RPMI7951 (cell line): Measurements from ENCODE around the gene PAFAH1B1. TPM values are rescaled to one million over a fixed set of nuclear protein-coding genes. Genes with fewer than 3 reads are reported as not detected.
"Not testable (repeated sequence)": the region's sequence is repeated elsewhere in the genome, so short reads cannot be mapped to it uniquely, and the experiment has no call there.

Source experiments
- DNase-seq: peaks from one replicate; pipeline ENCODE4 v3.0.0-alpha.2; 2012; ENCODE audit warnings: low read depth
- total RNA-seq: library from RNA; depleted of rRNA; stranded (reverse); fragments of >200 nt; shearing (Covaris generic); gene quantifications from 2 replicates; pipeline ENCODE4 v1.2.3, GENCODE V29; 2014

PAFAH1B1 gene
- total RNA-seq, 1 experiment from 2014 or later, result 106 TPM

- no peak for DNase-seq
Measured at GRCh38 chr17:2689411-2690164, 96.1 kb downstream of the PAFAH1B1 start.

DNA sequence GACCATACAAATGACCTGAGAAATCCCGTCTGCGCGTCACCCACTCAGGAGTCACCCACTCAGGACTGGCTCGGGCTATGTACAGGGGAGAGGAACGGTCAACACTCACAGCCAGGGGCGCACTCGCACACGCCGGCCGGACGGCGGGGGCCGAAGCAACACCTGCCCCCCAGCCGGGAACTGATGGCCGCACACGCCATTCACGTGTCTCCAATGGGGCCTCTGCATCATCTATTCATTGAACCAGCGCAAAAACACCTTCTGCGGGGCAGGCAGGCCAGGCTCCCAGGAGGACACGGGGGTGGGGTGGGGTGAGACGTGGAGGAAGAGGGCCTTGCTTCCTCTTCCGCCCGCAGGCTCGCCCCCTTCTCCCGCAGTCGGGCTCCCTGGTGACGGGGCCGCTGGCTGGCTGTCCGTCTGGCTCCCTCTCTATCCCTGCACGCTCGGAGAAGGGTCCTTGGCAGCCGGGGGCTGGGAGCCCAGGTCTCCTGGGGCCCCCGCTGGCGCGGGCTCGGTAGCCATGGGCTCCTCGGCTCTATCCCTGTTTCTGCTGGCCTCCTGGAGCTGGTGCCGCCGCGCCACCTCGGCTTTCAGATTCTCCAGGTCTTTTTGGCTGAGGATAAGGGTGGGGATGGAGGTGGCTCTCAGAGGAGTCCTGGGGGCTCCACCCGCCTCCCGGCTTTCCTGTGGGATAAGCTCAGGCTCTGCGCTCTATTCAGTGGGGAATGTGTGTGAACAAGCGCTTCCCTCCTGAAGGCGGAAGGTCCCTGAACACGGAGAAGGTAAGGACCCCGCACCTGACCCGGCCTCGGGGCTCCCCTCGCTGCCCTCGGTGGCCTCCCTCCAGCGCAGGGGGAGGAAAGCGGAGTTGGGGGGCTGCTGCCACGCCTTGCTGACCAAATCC lies 97.0 kb downstream of the PAFAH1B1 start:
- no peak for DNase-seq

- DNase-seq, result no peak
Measured at GRCh38 chr17:2691069-2691871, 97.8 kb downstream of the PAFAH1B1 start.

GRCh38 chr17:2691965-2692780 lies 98.7 kb downstream of the PAFAH1B1 start:
- DNase-seq, result no peak

DNA sequence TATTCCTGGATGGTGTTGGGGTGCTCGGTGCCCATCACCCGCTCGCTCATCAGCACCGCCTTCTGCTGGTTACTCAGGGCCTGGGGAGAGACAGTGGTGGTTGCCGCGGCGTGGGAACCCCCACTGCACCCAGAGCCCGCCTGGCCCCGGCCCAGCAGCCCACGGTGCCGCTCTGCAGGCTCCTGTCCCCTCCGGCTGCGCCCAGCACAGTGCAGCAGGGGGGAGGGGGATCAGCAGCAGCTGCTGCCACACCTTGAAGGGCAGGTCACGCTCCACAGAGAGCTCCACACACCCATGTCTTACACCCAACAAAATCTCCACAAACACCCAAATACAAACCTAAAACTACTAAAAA lies 99.3 kb downstream of the PAFAH1B1 start:
- DNase-seq, result no peak

DNA sequence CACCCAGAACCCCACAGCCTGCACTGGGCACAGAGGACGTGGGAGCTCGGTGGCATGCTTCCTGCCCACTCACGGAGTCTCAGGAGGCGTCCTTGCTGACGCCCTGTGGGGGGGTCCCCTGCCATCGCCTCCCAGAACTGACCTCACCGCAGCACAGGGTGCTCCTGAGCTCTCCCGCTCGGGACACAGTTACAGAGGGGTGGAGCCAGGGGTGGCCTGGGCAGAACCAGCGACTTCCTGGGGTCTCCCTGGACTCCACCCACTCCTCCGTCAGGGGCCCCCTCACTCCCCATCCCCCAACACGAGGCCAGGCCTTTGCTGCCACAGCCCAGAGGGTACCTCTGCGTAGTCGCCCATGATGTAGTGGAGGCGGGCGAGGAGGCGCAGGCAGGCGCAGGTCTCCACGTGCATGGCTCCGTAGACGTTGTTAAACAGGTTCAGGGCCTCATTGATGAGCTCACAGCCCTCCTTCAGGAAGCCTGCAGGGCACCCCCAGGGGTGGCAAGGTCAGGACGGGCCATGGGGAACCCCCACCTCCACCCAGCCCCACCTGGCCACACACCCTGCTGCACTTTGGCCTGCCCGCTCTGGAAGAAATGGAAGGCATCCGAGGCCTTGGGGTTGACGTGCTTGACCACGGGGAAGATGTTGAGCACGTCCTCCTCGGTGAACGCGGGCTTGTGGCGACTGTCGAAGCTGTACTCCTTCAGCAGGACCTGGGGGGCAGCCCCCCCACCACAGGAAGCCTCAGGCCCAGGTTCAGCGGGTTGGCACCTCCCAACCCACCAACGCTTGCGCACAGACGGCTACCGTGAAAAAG lies 100.3 kb downstream of the PAFAH1B1 start:
- no peak for DNase-seq

DNA sequence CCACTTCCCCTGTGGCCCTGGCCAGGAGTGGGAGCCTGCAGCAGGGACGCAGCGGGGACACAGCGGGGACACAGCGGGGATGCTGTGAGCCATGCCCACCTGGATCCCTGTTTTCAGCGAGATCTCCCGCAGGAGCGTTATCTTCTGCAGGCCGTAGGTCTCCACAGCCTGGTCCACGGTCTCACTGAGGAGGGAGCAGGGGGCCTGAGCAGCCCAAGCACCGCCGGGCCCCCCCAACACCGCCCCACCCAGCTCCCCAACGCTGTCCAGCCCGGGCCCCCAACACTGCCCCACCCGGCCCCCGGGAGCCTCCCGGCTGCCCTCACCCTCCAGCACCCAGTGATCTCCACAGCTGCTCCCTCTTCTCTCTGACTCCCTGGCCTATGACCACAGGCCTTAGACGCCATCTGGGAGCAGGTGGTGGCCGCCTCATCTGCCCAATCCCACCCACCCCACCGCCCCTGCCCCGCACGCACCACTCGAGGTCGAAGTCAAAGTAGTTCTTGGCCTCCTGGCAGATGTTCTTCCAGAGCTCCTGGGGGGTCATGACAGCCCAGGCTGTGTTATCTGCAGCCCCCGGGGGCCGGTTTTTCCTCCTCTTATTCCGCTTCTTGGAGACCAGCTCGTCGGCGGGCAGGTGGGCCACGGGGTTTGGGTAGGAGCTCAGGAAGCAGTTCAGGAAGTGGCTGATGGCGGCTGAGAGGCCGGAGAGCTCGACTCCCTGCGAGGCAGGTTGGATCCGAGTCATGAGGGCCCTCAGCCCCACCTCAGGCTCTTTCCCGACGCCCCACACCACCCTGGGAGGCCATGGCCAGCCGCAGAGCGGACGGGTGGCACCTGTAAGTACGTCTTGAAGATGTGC lies 101.2 kb downstream of the PAFAH1B1 start:
- no peak for DNase-seq

DNA sequence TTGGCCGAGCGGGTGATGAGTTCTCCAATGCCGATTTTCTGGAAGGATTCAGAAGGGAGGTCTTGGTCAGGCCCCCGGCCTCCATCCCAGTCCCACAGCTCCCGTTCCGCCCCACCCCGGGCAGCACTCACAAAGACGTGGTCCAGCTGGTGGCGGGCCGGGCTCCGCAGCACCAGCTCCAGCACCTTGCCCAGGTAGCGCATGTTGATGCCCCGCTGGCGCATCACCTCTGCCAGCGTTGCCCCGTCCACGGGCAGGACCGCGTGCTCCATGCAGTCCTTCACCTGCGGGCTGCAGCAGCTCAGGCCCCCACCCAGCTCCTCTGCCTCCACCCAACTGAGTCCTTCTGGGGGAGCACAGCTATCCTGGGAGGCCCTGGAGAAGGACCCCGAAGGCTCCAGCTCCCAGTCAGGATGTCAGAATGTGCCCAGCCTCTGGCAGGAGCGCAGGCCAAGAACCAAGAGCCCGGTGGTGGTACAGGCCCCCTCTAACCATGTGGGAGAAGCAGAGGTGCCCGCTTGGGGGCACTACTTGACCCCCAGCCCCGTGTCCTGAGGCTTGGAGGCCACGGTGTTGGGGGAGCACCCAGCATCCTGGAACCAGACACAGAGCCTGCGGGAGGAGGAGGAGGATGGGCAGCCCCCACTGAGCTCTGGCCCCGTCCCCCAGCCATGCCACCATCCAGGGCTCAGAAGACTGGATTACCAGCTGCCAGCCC lies 101.9 kb downstream of the PAFAH1B1 start:
- no peak for DNase-seq

DNA sequence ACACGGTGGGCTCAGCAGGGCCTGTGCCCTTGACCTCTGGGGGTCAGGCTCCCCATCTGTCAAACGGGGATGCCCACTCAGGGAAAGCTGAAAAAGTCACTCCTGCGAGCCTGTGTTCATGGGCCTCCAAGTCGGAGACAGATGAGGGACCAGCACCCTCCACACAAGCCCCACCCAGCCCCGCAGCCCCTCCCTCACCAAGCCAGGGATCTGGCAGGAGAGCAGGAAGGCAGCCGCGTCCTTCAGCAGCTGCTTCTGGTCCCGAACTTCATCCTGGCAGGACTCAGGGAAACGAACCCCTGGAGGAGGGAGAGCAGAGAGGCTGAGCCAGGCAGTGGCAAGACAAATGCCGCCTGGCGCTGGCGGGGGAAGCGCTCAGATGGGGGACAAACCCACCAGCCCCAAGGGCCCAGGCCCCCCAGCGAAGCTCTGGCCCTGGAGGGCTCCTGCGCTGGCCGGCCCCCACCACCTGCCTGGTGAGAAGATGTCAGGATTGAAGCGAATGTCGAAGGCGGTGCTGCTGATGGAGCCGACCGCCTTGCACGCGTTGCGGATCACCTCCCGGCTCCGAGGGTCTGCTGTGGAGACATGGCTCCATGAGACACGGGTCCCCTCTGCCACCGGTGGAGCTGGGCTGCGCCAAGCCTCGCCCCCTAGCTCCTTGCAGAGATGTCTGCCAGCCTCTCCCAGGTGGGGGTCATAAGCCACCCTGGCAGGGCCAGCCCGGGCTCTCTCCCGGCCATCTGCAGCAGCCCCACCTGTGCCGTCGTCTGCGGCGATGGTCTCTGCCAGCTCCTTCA lies 102.7 kb downstream of the PAFAH1B1 start:
- DNase-seq, result no peak

GRCh38 chr17:2697611-2698162 lies 104.2 kb downstream of the PAFAH1B1 start:
- DNase-seq, result no peak

DNA sequence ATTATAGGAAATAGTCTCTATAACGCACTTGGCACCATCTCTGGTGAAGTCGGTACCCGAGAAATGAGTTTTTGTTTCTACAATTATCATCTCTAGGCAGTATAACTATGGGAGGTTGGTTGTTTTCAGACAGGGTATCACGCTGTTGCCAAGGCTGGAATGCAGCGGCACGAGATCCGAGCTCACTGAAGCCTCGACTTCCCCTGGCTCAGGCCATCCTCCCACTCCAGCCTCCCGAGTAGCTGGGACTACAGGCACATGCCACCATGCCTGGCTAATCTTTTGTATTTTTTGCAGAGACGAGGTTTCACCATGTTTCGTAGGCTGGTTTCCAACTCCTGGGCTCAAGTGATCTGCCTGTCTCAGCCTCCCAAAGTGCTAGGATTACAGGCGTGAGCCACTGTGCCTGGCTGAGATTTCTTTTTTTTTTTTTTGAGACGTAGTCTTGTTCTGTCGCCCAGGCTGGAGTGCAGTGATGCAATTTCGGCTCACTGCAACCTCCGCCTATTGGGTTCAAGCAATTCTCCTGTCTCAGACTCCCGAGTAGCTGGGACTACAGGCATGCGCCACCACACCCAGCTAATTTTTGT lies 105.9 kb downstream of the PAFAH1B1 start:
- DNase-seq, result not testable (repeated sequence)

DNA sequence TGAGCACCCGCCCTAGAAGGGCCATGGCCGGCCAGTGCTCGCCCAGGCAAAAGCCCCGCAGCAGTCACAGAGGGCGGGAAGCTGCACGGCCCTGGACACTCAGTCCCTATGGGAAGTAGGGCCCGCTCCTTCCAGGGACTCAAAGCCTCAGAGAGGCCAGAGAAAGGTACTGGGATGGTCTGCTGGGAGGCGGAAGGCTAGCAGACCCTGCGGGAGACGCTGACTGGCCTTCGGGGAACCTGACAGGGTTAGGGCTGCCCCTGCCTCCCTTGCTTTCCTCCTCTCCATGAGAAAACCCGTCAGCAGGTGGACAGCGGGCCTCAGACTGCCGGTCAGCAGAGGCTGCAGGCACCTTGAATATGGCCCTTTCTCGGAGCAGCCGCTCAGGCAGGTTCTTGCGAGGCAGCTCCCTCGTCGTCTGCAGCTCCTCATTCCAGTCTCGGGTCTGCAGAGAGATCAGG lies 106.6 kb downstream of the PAFAH1B1 start:
- DNase-seq, result no peak

GRCh38 chr17:2700491-2701141 lies 107.2 kb downstream of the PAFAH1B1 start:
- no peak for DNase-seq

DNA sequence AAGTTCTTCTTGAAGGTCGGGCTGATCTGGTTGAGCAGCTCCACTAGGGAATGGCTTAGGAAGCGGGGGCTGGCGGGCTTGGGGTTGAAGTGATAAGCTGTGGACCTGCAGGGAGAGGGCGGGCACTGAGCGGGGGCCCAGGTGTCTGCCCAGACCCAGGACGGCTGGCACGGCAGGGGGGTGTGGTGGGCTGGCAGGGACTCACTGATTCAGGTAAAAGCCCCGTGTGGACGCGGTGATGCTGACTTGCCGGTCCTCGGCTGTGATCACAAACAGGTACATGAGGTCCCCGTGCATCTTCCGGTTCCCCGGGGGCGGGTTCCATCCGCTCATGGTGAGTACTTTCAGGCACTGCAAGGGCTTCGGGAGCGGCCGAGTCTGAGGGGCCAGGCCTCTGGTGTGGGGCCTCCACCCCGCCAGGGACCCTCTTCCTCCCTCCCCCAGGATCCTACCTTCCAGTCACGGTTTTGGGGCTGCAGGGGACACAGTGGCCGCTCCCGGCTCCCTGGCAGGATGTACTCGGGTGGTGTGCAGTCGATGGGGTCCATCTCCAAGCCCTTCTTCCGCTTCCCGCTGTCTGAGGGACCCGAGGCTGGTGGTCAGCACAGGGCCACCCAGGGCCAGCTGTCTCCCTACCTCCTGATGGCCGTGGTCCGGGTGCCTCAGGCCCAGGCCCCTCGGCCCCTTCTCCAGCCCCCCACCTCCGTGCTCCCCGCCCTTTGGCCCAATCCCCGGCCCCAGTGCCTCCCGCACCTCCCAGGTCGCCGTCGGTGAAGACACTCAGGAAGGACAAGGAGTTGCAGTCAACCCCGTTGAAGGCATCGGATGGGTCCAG lies 107.9 kb downstream of the PAFAH1B1 start:
- DNase-seq, result no peak

GRCh38 chr17:2701996-2702741 lies 108.7 kb downstream of the PAFAH1B1 start:
- no peak for DNase-seq
